HCT116 (cell line): ENCODE results near the gene ADD1. TPM values are rescaled to one million over a fixed set of nuclear protein-coding genes. Genes with fewer than 3 reads are reported as not detected.

ENCODE experiments used
- ATAC-seq: fragments of 200-7000 bp; cut with Tn5 transposase; 2 replicates; pipeline ENCODE4 v1.9.1; 2020; ENCODE audit warnings: mild to moderate bottlenecking, moderate library complexity
- BruUV-seq: library from RNA; stranded (reverse); fragments of 400-500 nt; replicated peaks from 2 replicates; lab custom pipeline; 2021; lab: Mats Ljungman, UMichigan
- CTCF ChIA-PET: fragments of 300-600 bp; sonication (Branson Sonifier 250); formaldehyde crosslinking; loops from one replicate; lab custom pipeline; 2021; ENCODE audit warnings: antibody characterized with exemption; lab: Charles Lee
- POLR2A ChIA-PET: fragments of 300-600, 350-600 bp; sonication (Branson Sonifier 250); formaldehyde crosslinking; loops from one replicate; lab custom pipeline; 2021; ENCODE audit warnings: antibody characterized with exemption; lab: Charles Lee
- RAD21 ChIA-PET, 2 experiments: fragments of 300-600 bp; sonication (Branson Sonifier 250); formaldehyde crosslinking; loops; one replicate each; lab custom pipeline; 2023; ENCODE audit warnings: low total read pairs in 2 of 2; ENCODE audit not compliant: uncharacterized antibody in 2 of 2, unreplicated experiment in 2 of 2, low non-redundant PET in 1 of 2; lab: Charles Lee
- DNase-seq: peaks from one replicate; pipeline ENCODE4 v3.0.0-alpha.2; 2010; ENCODE audit warnings: low read depth, low spot score
- H2AFZ ChIP-seq: fragments of 200-600 bp; shearing (Covaris generic), sonication (generic); 2 replicates; pipeline ENCODE4 v1.6.1; 2017; ENCODE audit warnings: low read depth, mixed run types, mixed read lengths, antibody characterized with exemption, low read length; ENCODE audit not compliant: poor library complexity, severe bottlenecking
- H3K27ac ChIP-seq: 2 replicates; pipeline ENCODE4 v1.5.1; 2012; ENCODE audit warnings: low read depth, low read length
- H3K27me3 ChIP-seq: fragments of 200-600 bp; sonication (generic); 2 replicates; pipeline ENCODE4 v1.6.1; 2016; ENCODE audit warnings: mixed run types, low read length, mixed read lengths; ENCODE audit not compliant: insufficient read depth
- H3K36me3 ChIP-seq, 2 experiments: fragments of 200-500 bp in 1 of 2; fragments of 200-600 bp in 1 of 2; sonication (Bioruptor generic) in 1 of 2; sonication (generic) in 1 of 2; 2 replicates each; pipeline versions ENCODE4 v1.5.1 to v1.6.1; 2014 to 2016; ENCODE audit warnings: low read length in 2 of 2, inconsistent platforms in 1 of 2, mixed read lengths in 1 of 2, mixed run types in 1 of 2; ENCODE audit not compliant: insufficient read depth in 2 of 2, control insufficient read depth in 1 of 2
- H3K4me1 ChIP-seq, 2 experiments: fragments of 200-600 bp in 1 of 2; sonication (generic) in 1 of 2; 2 replicates each; pipeline versions ENCODE4 v1.5.1 to v1.6.1; 2012 to 2017; ENCODE audit warnings: low read length in 2 of 2, inconsistent platforms in 1 of 2, mild to moderate bottlenecking in 1 of 2, mixed read lengths in 1 of 2, mixed run types in 1 of 2, moderate library complexity in 1 of 2; ENCODE audit not compliant: insufficient read depth in 2 of 2, control insufficient read depth in 1 of 2
- H3K4me2 ChIP-seq: fragments of 200-600 bp; sonication (generic); 2 replicates; pipeline ENCODE4 v1.6.1; 2017; ENCODE audit warnings: mixed run types, low read length, mixed read lengths
- H3K4me3 ChIP-seq, 2 experiments: fragments of 200-600 bp in 1 of 2; sonication (generic) in 1 of 2; replicated peaks in 1 of 2; 2 replicates each; pipeline ENCODE4 v1.5.1; 2011 to 2016; ENCODE audit warnings: low read length in 2 of 2, control low read depth in 1 of 2, low read depth in 1 of 2, mild to moderate bottlenecking in 1 of 2, mixed read lengths in 1 of 2, mixed run types in 1 of 2
- H3K79me2 ChIP-seq: fragments of 200-600 bp; sonication (generic); 2 replicates; pipeline ENCODE4 v1.6.1; 2017; ENCODE audit warnings: mild to moderate bottlenecking, mixed run types, low read length, moderate library complexity, mixed read lengths; ENCODE audit not compliant: insufficient read depth
- H3K9ac ChIP-seq: fragments of 200-600 bp; sonication (generic); 2 replicates; pipeline ENCODE4 v1.6.1; 2016; ENCODE audit warnings: low read length, mixed read lengths
- H3K9me2 ChIP-seq: fragments of 200-600 bp; sonication (generic), shearing (Covaris generic); 2 replicates; pipeline ENCODE4 v1.6.1; 2017; ENCODE audit warnings: mixed run types, mild to moderate bottlenecking, moderate library complexity; ENCODE audit not compliant: insufficient read depth
- H3K9me3 ChIP-seq, 2 experiments: fragments of 200-500 bp in 1 of 2; fragments of 200-600 bp in 1 of 2; sonication (Bioruptor generic) in 1 of 2; sonication (generic) in 1 of 2; 2 replicates each; pipeline ENCODE4 v1.6.1; 2014 to 2017; ENCODE audit warnings: low read length in 2 of 2, mixed read lengths in 2 of 2, inconsistent platforms in 1 of 2, low read depth in 1 of 2, mild to moderate bottlenecking in 1 of 2, mixed run types in 1 of 2, moderate library complexity in 1 of 2; ENCODE audit not compliant: control insufficient read depth in 1 of 2, insufficient read depth in 1 of 2
- H4K20me1 ChIP-seq: fragments of 200-600 bp; sonication (generic), shearing (Covaris generic); 2 replicates; pipeline ENCODE4 v1.6.1; 2017; ENCODE audit warnings: mixed run types, mild to moderate bottlenecking, moderate library complexity; ENCODE audit not compliant: insufficient read depth
- CBX3 ChIP-seq: IDR thresholded peaks from 2 replicates; pipeline ENCODE4 v1.6.1; 2012; ENCODE audit warnings: low read depth
- CTCF ChIP-seq, 3 experiments: fragments of 200-600 bp in 1 of 3; sonication (generic) in 1 of 3; IDR thresholded peaks in 2 of 3; conservative IDR thresholded peaks in 1 of 3; 2 replicates each; pipeline ENCODE4 v1.5.1; 2012 to 2017; ENCODE audit warnings: low read depth in 2 of 3, low read length in 2 of 3, antibody characterized with exemption in 1 of 3, borderline replicate concordance in 1 of 3, control low read depth in 1 of 3, mild to moderate bottlenecking in 1 of 3, mixed read lengths in 1 of 3, mixed run types in 1 of 3, moderate library complexity in 1 of 3; ENCODE audit not compliant: insufficient read depth in 1 of 3
- ELF1 ChIP-seq: IDR thresholded peaks from 2 replicates; pipeline ENCODE4 v1.6.1; 2012; ENCODE audit warnings: low read depth, borderline replicate concordance
- EZH2phosphoT487 ChIP-seq: fragments of 200-600 bp; IDR thresholded peaks from 2 replicates; pipeline ENCODE4 v1.6.1; 2018; ENCODE audit warnings: antibody characterized with exemption, borderline replicate concordance
- FOSL1 ChIP-seq: IDR thresholded peaks from 2 replicates; pipeline ENCODE4 v1.6.1; 2012; ENCODE audit warnings: low read depth
- POLR2A ChIP-seq: IDR thresholded peaks from 2 replicates; pipeline ENCODE4 v1.7.0; 2011; ENCODE audit warnings: borderline replicate concordance; ENCODE audit not compliant: insufficient read depth, insufficient read length; ENCODE audit errors: extremely low read depth
- POLR2AphosphoS5 ChIP-seq: IDR thresholded peaks from 2 replicates; pipeline ENCODE4 v1.6.1; 2011; ENCODE audit warnings: mild to moderate bottlenecking, low read depth, low read length, moderate library complexity
- YY1 ChIP-seq: IDR thresholded peaks from 2 replicates; pipeline ENCODE4 v1.6.1; 2011; ENCODE audit warnings: low read length, low read depth, moderate library complexity, mild to moderate bottlenecking; ENCODE audit not compliant: insufficient replicate concordance; ENCODE audit errors: extremely low read depth
- ZFX ChIP-seq: fragments of 450-650 bp; IDR thresholded peaks from 2 replicates; pipeline ENCODE4 v1.6.1; 2017
- ZNF274 ChIP-seq: fragments of 200-500 bp; sonication (Bioruptor generic); IDR thresholded peaks from 2 replicates; pipeline ENCODE4 v1.6.1; 2014; ENCODE audit warnings: mild to moderate bottlenecking, low read depth, low read length, inconsistent platforms
- intact Hi-C: fragments of 100-400 bp; cut with micrococcal nuclease; formaldehyde crosslinking; loops from 2 replicates; pipeline ENCODE4 v1.10.0; 2022
- total RNA-seq: library from RNA; stranded (reverse); gene quantifications from one replicate; pipeline ENCODE4 v1.2.1, GENCODE V29; 2021; ENCODE audit not compliant: unreplicated experiment

Gene ADD1
- total RNA-seq, 1 experiment from 2014 or later: 139 TPM

GRCh38 chr4:2907706-2908293, 64.2 kb downstream of the ADD1 start:
- Histone ChIP-seq H3K27ac (no peak overlapping the region), H3K9me3 (no peaks in the 10 kb centered on the region), H3K36me3 (peaks cover 30 to 34% of the 10 kb centered on the region in 2 experiments), H4K20me1 (no peaks in the 10 kb centered on the region), H3K27me3 (no peaks in the 10 kb centered on the region), H3K9me2 (no peaks in the 10 kb centered on the region), H3K9ac (no peak overlapping the region), H2AFZ (no peak overlapping the region), H3K4me2 (no peak overlapping the region), H3K4me3 (no peak overlapping the region), H3K4me1 (no peaks in the 10 kb centered on the region), H3K79me2 (no peaks in the 10 kb centered on the region)
- ChIA-PET POLR2A (no interaction called here), RAD21 (no interaction called here), CTCF (no interaction called here)
- ATAC-seq: no peak
- DNase-seq: no peak
- TF ChIP-seq CBX3: no peak
- no peak for TF ChIP-seq ZNF274
- TF ChIP-seq FOSL1: no peak
- TF ChIP-seq YY1: no peak
- no peak for TF ChIP-seq ELF1
- no peak for TF ChIP-seq EZH2phosphoT487
- TF ChIP-seq ZFX: no peak
- no peak for TF ChIP-seq POLR2AphosphoS5
- TF ChIP-seq CTCF (IDR thresholded peaks at IDR 0.05 in 2 of 3, conservative IDR thresholded peaks at IDR 0.05 in 1 of 3; ENCODE audit: borderline replicate concordance in 1 of 3, insufficient read depth in 1 of 3, low read depth in 2 of 3, low read length in 2 of 3): no peak
- no peak for TF ChIP-seq POLR2A
- no TSS peak for BruUV-seq
- intact Hi-C loops: no loop called here
